Colonic mucosa (tissue), 4 donors: ENCODE data around the gene COX8A. TPM values are rescaled to one million over a fixed set of nuclear protein-coding genes. Genes with fewer than 3 reads are reported as not detected.

Experiments used
- DNase-seq: peaks from one replicate; pipeline ENCODE4 v3.0.0-alpha.2; 2020
- H3K27ac ChIP-seq: fragments of 200-600 bp; one replicate; pipeline ENCODE4 v1.8.0; 2021
- H3K27me3 ChIP-seq: fragments of 200-600 bp; one replicate; pipeline ENCODE4 v1.8.0; 2021
- H3K36me3 ChIP-seq: fragments of 200-600 bp; one replicate; pipeline ENCODE4 v1.8.0; 2021
- H3K4me1 ChIP-seq: fragments of 200-600 bp; one replicate; pipeline ENCODE4 v1.8.0; 2021; ENCODE audit warnings: mild to moderate bottlenecking
- H3K4me3 ChIP-seq: fragments of 200-600 bp; one replicate; pipeline ENCODE4 v1.8.0; 2021
- H3K9ac ChIP-seq, 2 donors: one replicate each; pipeline ENCODE4 v1.7.0; 2013; ENCODE audit warnings: control low read depth in 2 of 2, low read depth in 2 of 2, low read length in 2 of 2
- H3K9me3 ChIP-seq: fragments of 200-600 bp; one replicate; pipeline ENCODE4 v1.8.0; 2021
- CTCF ChIP-seq: fragments of 200-600 bp; IDR thresholded peaks from one replicate; pipeline ENCODE4 v1.8.0; 2022; ENCODE audit warnings: antibody characterized with exemption, mild to moderate bottlenecking
- intact Hi-C: fragments of 100-400 bp; cut with DNase I; formaldehyde crosslinking; loops from one replicate; pipeline ENCODE4 v1.14.1; 2022
- total RNA-seq, 2 donors: library from RNA; stranded (reverse); fragmentation: NEBNext Ultra II Directional in 1 of 2; extraction: Animal tissue kit (Norgen Biotek cat#: 25700) in 1 of 2; gene quantifications; one replicate each; pipeline ENCODE4 v1.2.1, GENCODE V29; 2021
- donor health status: healthy.
- donor health status: DM: no; HTN: no; CAD: no.
- donor health status: DM: no; HTN: no; CAD: no.

COX8A gene
- total RNA-seq, 2 donors from 2014 or later = 647 to 875 TPM

- DNase-seq = no peak
- no peak for TF ChIP-seq CTCF
- H3K4me3 ChIP-seq = no peak overlapping the region
- no peak overlapping the region for H3K9ac ChIP-seq
- H3K9me3 ChIP-seq = no peaks in the 10 kb centered on the region
- H3K27ac ChIP-seq = no peak overlapping the region
- intact Hi-C loops = no loop called here
- peaks cover 9% of the 10 kb centered on the region for H3K4me1 ChIP-seq
- H3K27me3 ChIP-seq = no peaks in the 10 kb centered on the region
- H3K36me3 ChIP-seq = peaks cover 11% of the 10 kb centered on the region
These were observed 23.4 kb downstream of the COX8A start for GRCh38 chr11:63997801-63998337.

GRCh38 chr11:63998558-63999348 lies 24.3 kb downstream of the COX8A start:
- Histone ChIP-seq H3K9ac (no peak overlapping the region), H3K4me3 (peak overlapping the region; percentile 30), H3K27me3 (no peaks in the 10 kb centered on the region), H3K4me1 (peaks cover 9% of the 10 kb centered on the region), H3K27ac (no peak overlapping the region), H3K9me3 (no peaks in the 10 kb centered on the region), H3K36me3 (peaks cover 11% of the 10 kb centered on the region)
- intact Hi-C loops = no loop called here
- no peak for DNase-seq
- TF ChIP-seq CTCF = no peak

GRCh38 chr11:63999349-64000025 lies 25.1 kb downstream of the COX8A start:
- H3K36me3 ChIP-seq = peaks cover 11% of the 10 kb centered on the region
- no peaks in the 10 kb centered on the region for H3K27me3 ChIP-seq
- H3K9ac ChIP-seq = peak overlapping the region in 1 of 2 donors; percentile 35
- H3K9me3 ChIP-seq = no peaks in the 10 kb centered on the region
- peak overlapping the region; percentile 30 for H3K4me3 ChIP-seq
- peaks cover 9% of the 10 kb centered on the region for H3K4me1 ChIP-seq
- no peak for TF ChIP-seq CTCF
- DNase-seq = peak; percentile 79
- intact Hi-C loops = loop anchor here (1.0 kb wide), 1 partner anchor 149 kb away; no protein-coding TSS in a partner anchor
- H3K27ac ChIP-seq = no peak overlapping the region

- Histone ChIP-seq H3K4me3 (peak overlapping the region; percentile 30), H3K9me3 (no peaks in the 10 kb centered on the region), H3K36me3 (peaks cover 11% of the 10 kb centered on the region), H3K9ac (peak overlapping the region in 1 of 2 donors; percentile 35), H3K4me1 (peaks cover 9% of the 10 kb centered on the region), H3K27ac (no peak overlapping the region), H3K27me3 (no peaks in the 10 kb centered on the region)
- peak; percentile 68 for TF ChIP-seq CTCF
- DNase-seq = peak; percentile 66
- intact Hi-C loops = loop anchor here (1.0 kb wide), 1 partner anchor 148 kb away; no protein-coding TSS in a partner anchor
These were observed 25.8 kb downstream of the COX8A start for GRCh38 chr11:64000026-64000739.
